Subcutaneous abdominal adipose tissue (tissue), 5 donors: Measurements from ENCODE around the gene CLCN4.
A peak's percentile ranks its signal among the peaks of the same experiment; 100 is the strongest.

Source experiments
- H3K27ac ChIP-seq: one replicate; pipeline ENCODE4 v1.7.0; 2013; ENCODE audit warnings: low read depth, mild to moderate bottlenecking, inconsistent platforms, low read length, moderate library complexity
- H3K27me3 ChIP-seq, 5 donors: one replicate each; pipeline ENCODE4 v1.7.0; 2013; ENCODE audit warnings: low read length in 5 of 5, inconsistent platforms in 1 of 5; ENCODE audit not compliant: control insufficient read depth in 5 of 5, insufficient read depth in 4 of 5
- H3K36me3 ChIP-seq, 5 donors: one replicate each; pipeline ENCODE4 v1.7.0; 2013; ENCODE audit warnings: low read length in 5 of 5; ENCODE audit not compliant: control insufficient read depth in 5 of 5, insufficient read depth in 5 of 5
- H3K4me1 ChIP-seq, 5 donors: one replicate each; pipeline ENCODE4 v1.7.0; 2013; ENCODE audit warnings: low read length in 5 of 5, mild to moderate bottlenecking in 3 of 5, moderate library complexity in 1 of 5; ENCODE audit not compliant: control insufficient read depth in 5 of 5, insufficient read depth in 5 of 5
- H3K4me3 ChIP-seq, 5 donors: one replicate each; pipeline ENCODE4 v1.7.0; 2013; ENCODE audit warnings: low read length in 5 of 5, low read depth in 1 of 5
- H3K9ac ChIP-seq, 5 donors: one replicate each; pipeline ENCODE4 v1.7.0; 2013; ENCODE audit warnings: low read length in 5 of 5, mild to moderate bottlenecking in 4 of 5, moderate library complexity in 3 of 5
- H3K9me3 ChIP-seq, 5 donors: one replicate each; pipeline ENCODE4 v1.7.0; 2013; ENCODE audit warnings: low read length in 5 of 5; ENCODE audit not compliant: control insufficient read depth in 5 of 5
- donor health status: healthy.
- donor health status: healthy.
- donor health status: healthy.
- donor health status: healthy.
- donor health status: healthy.

The CLCN4 gene

DNA sequence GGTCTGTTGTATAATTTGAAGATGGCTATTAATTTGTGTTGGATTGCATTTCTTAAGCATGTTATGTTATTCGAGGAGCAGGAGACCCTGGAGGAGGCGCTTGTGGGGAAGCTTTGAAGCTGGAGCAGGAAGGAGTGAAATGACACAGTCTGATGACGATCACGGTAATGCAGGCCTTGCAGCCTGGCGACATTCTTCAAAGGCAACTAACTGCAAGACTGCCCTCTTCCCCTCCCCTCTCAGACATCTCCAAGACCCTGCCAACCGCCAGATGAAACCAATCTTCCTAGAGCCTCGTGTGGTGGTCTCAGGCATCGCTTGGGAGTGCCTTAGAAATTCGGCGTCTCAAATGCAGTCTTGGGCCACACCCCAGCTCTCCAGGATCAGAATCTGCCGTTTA lies 16.1 kb downstream of the CLCN4 start:
- H3K4me3 ChIP-seq = peak overlapping the region in 1 of 5 donors; percentile 26
- no peaks in the 10 kb centered on the region for H3K9me3 ChIP-seq
- H3K4me1 ChIP-seq = peaks cover 0 to 32% (median 11%) of the 10 kb centered on the region in 5 donors
- H3K27me3 ChIP-seq = peaks cover 0 to 35% (median 13%) of the 10 kb centered on the region in 5 donors
- H3K9ac ChIP-seq = no peak overlapping the region
- H3K36me3 ChIP-seq = no peaks in the 10 kb centered on the region
- no peak overlapping the region for H3K27ac ChIP-seq

GRCh38 chrX:10173331-10173900 lies 16.6 kb downstream of the CLCN4 start:
- H3K27me3 ChIP-seq = peaks cover 0 to 36% (median 13%) of the 10 kb centered on the region in 5 donors

DNA sequence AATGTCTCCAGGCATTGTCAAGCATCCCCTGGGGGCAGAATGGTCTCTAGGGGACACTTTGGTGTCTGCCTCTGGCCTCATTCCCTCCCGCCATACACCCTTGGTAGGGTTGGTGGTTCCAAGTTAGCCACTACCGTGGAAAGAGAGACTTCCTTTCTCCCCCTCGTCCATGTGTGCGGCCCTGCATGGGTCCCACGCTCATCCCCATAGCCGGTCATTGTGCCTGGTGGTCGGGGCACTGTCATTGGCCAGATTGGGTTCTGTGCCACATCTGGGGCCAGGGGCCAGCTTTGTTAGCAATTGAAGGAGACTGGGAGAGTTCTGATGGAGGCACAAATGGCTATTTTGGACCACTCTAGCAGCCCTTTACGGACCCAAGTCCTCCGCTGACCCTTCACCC lies 17.3 kb downstream of the CLCN4 start:
- no peaks in the 10 kb centered on the region for H3K36me3 ChIP-seq
- no peak overlapping the region for H3K27ac ChIP-seq
- H3K9ac ChIP-seq = no peak overlapping the region
- H3K4me3 ChIP-seq = peak overlapping the region in 3 of 5 donors; percentile 3 to 51 (median 26)
- no peaks in the 10 kb centered on the region for H3K9me3 ChIP-seq
- H3K4me1 ChIP-seq = peaks cover 0 to 29% (median 17%) of the 10 kb centered on the region in 5 donors
- peaks cover 0 to 39% (median 13%) of the 10 kb centered on the region in 5 donors for H3K27me3 ChIP-seq

More at GRCh38 chrX:10173331-10173900, 16.6 kb downstream of the CLCN4 start:
- Histone ChIP-seq H3K9ac (peak overlapping the region in 1 of 5 donors; percentile 42), H3K36me3 (no peaks in the 10 kb centered on the region), H3K4me1 (peaks cover 0 to 31% (median 15%) of the 10 kb centered on the region in 5 donors), H3K4me3 (peak overlapping the region in 4 of 5 donors; percentile 3 to 51 (median 34)), H3K27ac (no peak overlapping the region), H3K9me3 (no peaks in the 10 kb centered on the region)

DNA sequence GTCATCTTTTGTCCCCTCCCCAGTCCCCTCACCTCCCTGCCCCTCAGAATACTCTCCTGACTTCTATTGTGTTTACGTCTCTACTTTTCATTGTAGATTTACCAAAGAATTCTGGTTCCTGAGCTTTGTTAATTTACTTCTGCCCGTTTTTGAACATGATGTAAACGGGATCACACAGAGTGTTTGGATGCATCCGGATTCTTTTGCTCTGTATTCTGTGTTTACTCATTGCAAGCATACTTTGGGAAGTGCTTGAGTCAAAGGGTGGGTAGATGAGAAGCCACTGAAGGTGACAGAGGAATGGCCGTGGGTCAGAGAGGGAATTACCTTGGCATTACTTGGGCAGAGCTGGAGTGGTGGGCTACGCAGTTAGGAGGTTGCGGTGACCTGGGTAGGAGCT lies 18.0 kb downstream of the CLCN4 start:
- Histone ChIP-seq H3K4me3 (no peak overlapping the region), H3K9me3 (no peaks in the 10 kb centered on the region), H3K27me3 (peaks cover 0 to 39% (median 13%) of the 10 kb centered on the region in 5 donors), H3K36me3 (no peaks in the 10 kb centered on the region), H3K4me1 (peaks cover 0 to 29% (median 17%) of the 10 kb centered on the region in 5 donors), H3K9ac (no peak overlapping the region), H3K27ac (no peak overlapping the region)

- no peaks in the 10 kb centered on the region for H3K9me3 ChIP-seq
- peaks cover 0 to 29% (median 17%) of the 10 kb centered on the region in 5 donors for H3K4me1 ChIP-seq
- H3K4me3 ChIP-seq = no peak overlapping the region
- H3K36me3 ChIP-seq = no peaks in the 10 kb centered on the region
- H3K27me3 ChIP-seq = peaks cover 0 to 39% (median 13%) of the 10 kb centered on the region in 5 donors
- H3K27ac ChIP-seq = no peak overlapping the region
- H3K9ac ChIP-seq = no peak overlapping the region
Measured at GRCh38 chrX:10175319-10175871, 18.6 kb downstream of the CLCN4 start.

GRCh38 chrX:10176121-10177003 lies 19.6 kb downstream of the CLCN4 start:
- H3K4me1 ChIP-seq = peaks cover 0 to 29% (median 17%) of the 10 kb centered on the region in 5 donors
- H3K9me3 ChIP-seq = no peaks in the 10 kb centered on the region
- H3K4me3 ChIP-seq = no peak overlapping the region
- peaks cover 0 to 35% (median 13%) of the 10 kb centered on the region in 5 donors for H3K27me3 ChIP-seq
- no peak overlapping the region for H3K27ac ChIP-seq
- no peak overlapping the region for H3K9ac ChIP-seq
- H3K36me3 ChIP-seq = no peaks in the 10 kb centered on the region

DNA sequence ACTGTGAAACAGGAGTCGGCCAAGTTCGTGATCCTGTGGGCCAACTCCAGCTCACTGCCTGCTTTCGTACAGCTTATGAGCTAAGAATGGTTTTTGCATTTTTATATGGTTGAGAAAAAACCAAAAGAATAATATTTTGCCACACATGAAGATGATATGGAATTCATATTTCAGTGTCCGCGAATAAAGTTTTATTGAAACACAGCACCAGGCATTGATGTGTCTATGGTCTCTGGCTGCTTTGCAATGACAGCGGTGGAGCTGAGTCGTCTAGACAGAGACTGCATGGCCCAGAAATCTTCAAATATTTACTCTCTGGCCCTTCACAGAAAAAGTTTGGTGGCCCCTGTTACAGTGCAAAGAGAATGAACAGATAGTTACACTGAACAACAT lies 20.2 kb downstream of the CLCN4 start:
- H3K27me3 ChIP-seq = peaks cover 0 to 30% (median 11%) of the 10 kb centered on the region in 5 donors
- H3K27ac ChIP-seq = no peak overlapping the region
- H3K4me3 ChIP-seq = no peak overlapping the region
- no peak overlapping the region for H3K9ac ChIP-seq
- H3K36me3 ChIP-seq = no peaks in the 10 kb centered on the region
- H3K9me3 ChIP-seq = no peaks in the 10 kb centered on the region
- peaks cover 0 to 29% (median 17%) of the 10 kb centered on the region in 5 donors for H3K4me1 ChIP-seq

DNA sequence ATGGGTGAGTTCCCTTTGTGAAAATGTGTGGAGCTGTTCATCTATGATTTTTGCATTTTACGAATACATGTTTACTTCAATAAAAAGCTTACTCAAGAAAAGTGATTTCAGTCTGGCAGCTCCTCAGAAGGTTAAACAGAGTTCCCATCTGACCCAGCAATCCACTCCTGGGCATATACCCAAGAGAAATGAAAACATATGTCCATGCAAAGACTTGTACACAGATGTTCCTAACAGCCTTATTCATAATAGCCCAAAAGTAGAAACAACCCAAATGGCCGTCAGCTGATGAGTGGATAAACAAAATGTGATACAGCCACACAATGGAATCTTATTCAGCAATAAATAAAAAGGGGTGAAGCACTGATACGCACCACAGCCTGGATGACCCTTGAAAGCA lies 20.8 kb downstream of the CLCN4 start:
- peaks cover 0 to 25% (median 11%) of the 10 kb centered on the region in 5 donors for H3K27me3 ChIP-seq
- H3K36me3 ChIP-seq = no peaks in the 10 kb centered on the region
- H3K4me1 ChIP-seq = peaks cover 0 to 29% (median 17%) of the 10 kb centered on the region in 5 donors
- H3K4me3 ChIP-seq = no peak overlapping the region
- H3K9ac ChIP-seq = no peak overlapping the region
- H3K27ac ChIP-seq = no peak overlapping the region
- H3K9me3 ChIP-seq = no peaks in the 10 kb centered on the region

DNA sequence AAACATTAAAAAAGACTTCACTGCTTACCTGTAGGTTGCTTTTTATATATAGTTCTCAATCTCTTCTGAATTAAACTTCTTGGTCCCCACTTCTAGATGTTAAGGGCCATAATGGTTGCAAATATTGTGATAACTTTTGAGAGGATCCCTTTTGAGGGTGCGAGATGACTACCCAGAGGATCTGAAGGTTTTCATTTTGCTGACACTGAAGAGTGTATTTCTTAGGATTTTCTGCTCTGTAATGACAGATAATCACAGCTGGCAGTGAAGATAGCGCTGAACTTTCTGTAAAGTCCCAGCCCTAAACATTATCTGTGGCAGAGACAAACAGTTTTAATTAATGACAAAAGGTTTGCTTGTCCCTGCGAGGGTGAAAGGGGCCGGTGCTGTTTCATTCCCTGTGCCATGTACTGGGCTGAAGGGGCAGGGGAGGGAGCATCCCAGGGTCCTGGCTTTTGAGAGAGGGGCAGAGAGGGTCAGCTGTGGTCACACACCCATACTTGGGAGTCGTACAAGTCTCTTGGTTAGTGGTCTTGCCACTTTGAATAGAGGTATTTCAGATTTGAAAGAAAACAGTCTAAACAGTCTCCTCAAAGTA lies 22.2 kb downstream of the CLCN4 start:
- Histone ChIP-seq H3K4me1 (peaks cover 0 to 18% (median 10%) of the 10 kb centered on the region in 5 donors), H3K9me3 (no peaks in the 10 kb centered on the region), H3K27me3 (peaks cover 0 to 20% (median 11%) of the 10 kb centered on the region in 5 donors), H3K36me3 (no peaks in the 10 kb centered on the region), H3K27ac (no peak overlapping the region), H3K9ac (no peak overlapping the region), H3K4me3 (no peak overlapping the region)
